WTC11 (cell line): Measurements from ENCODE around the gene SERPIND1. TPM values are rescaled to one million over a fixed set of nuclear protein-coding genes. Genes with fewer than 3 reads are reported as not detected.

ENCODE experiments used
- ATAC-seq: fragments of 200-7000 bp; cut with Tn5 transposase; 2 replicates; pipeline ENCODE4 v1.10.0; 2021; ENCODE audit warnings: mild to moderate bottlenecking, moderate library complexity
- CTCF ChIA-PET: fragments of 300-600 bp; sonication (Branson Sonifier 250); formaldehyde crosslinking; loops from one replicate; lab custom pipeline; 2021; ENCODE audit warnings: antibody characterized with exemption; lab: Charles Lee
- POLR2A ChIA-PET: fragments of 350-600 bp; sonication (Branson Sonifier 250); formaldehyde crosslinking; loops from one replicate; lab custom pipeline; 2021; ENCODE audit warnings: antibody characterized with exemption; lab: Charles Lee
- DNase-seq: peaks from one replicate; pipeline ENCODE4 v3.0.0; 2021; ENCODE audit warnings: low spot score
- H3K27ac Mint-ChIP-seq: 2 replicates; pipeline ENCODE4 v1.8.0; 2021; ENCODE audit warnings: mixed read lengths
- H3K27me3 Mint-ChIP-seq: 2 replicates; pipeline ENCODE4 v1.8.0; 2021; ENCODE audit warnings: low read depth, mild to moderate bottlenecking, moderate library complexity, mixed read lengths
- H3K36me3 Mint-ChIP-seq: 2 replicates; pipeline ENCODE4 v1.8.0; 2021; ENCODE audit warnings: mixed read lengths
- H3K4me1 Mint-ChIP-seq: 2 replicates; pipeline ENCODE4 v1.8.0; 2022; ENCODE audit warnings: mixed read lengths
- H3K4me3 Mint-ChIP-seq: 2 replicates; pipeline ENCODE4 v1.8.0; 2021; ENCODE audit warnings: mild to moderate bottlenecking, moderate library complexity, mixed read lengths
- H3K9me3 Mint-ChIP-seq: 2 replicates; pipeline ENCODE4 v1.8.0; 2021; ENCODE audit warnings: mixed read lengths
- AR ChIP-seq: fragments of 250-450 bp; sonication (Bioruptor Pico); IDR thresholded peaks from 2 replicates; pipeline ENCODE4 v1.9.0; 2021; ENCODE audit warnings: mild to moderate bottlenecking
- ELF4 ChIP-seq: sonication (generic); formaldehyde crosslinking; IDR thresholded peaks from 2 replicates; pipeline ENCODE4 v1.8.1; 2022; ENCODE audit warnings: low read depth, mild to moderate bottlenecking, moderate library complexity, missing genetic modification reagents
- EMX1 ChIP-seq: fragments of 250-450 bp; sonication (Bioruptor Pico); IDR thresholded peaks from 2 replicates; pipeline ENCODE4 v1.8.0; 2021; ENCODE audit warnings: mild to moderate bottlenecking
- ETV6 ChIP-seq: sonication (generic); formaldehyde crosslinking; IDR thresholded peaks from 2 replicates; pipeline ENCODE4 v1.8.1; 2022; ENCODE audit warnings: mild to moderate bottlenecking, missing genetic modification reagents
- MXD4 ChIP-seq: fragments of 250-450 bp; sonication (Bioruptor Pico); IDR thresholded peaks from 2 replicates; pipeline ENCODE4 v1.8.0; 2021; ENCODE audit warnings: mild to moderate bottlenecking, moderate library complexity, borderline replicate concordance
- NFE2L1 ChIP-seq: sonication (generic); formaldehyde crosslinking; IDR thresholded peaks from 2 replicates; pipeline ENCODE4 v1.8.1; 2023; ENCODE audit warnings: missing genetic modification reagents
- SP1 ChIP-seq: sonication (generic); formaldehyde crosslinking; conservative IDR thresholded peaks from 2 replicates; pipeline ENCODE4 v1.8.1; 2022; ENCODE audit warnings: missing genetic modification reagents
- TCF7 ChIP-seq: sonication (generic); formaldehyde crosslinking; IDR thresholded peaks from 2 replicates; pipeline ENCODE4 v1.8.0; 2022; ENCODE audit warnings: mild to moderate bottlenecking, low read depth, missing genetic modification reagents, moderate library complexity
- TEAD1 ChIP-seq: sonication (generic); formaldehyde crosslinking; IDR thresholded peaks from 2 replicates; pipeline ENCODE4 v1.8.0; 2022; ENCODE audit warnings: mild to moderate bottlenecking, missing genetic modification reagents
- ZBTB43 ChIP-seq: sonication (generic); formaldehyde crosslinking; IDR thresholded peaks from 2 replicates; pipeline ENCODE4 v1.8.1; 2023; ENCODE audit warnings: mild to moderate bottlenecking, missing genetic modification reagents
- ZNF121 ChIP-seq: sonication (generic); formaldehyde crosslinking; IDR thresholded peaks from 2 replicates; pipeline ENCODE4 v1.8.0; 2023; ENCODE audit warnings: missing genetic modification reagents
- ZNF317 ChIP-seq: sonication (generic); formaldehyde crosslinking; IDR thresholded peaks from 2 replicates; pipeline ENCODE4 v1.8.1; 2023; ENCODE audit warnings: low read depth, mild to moderate bottlenecking, moderate library complexity, missing genetic modification reagents, borderline replicate concordance
- ZNF512 ChIP-seq: sonication (generic); formaldehyde crosslinking; IDR thresholded peaks from 2 replicates; pipeline ENCODE4 v1.8.1; 2022; ENCODE audit warnings: missing genetic modification reagents, borderline replicate concordance
- total RNA-seq: library from RNA; stranded (reverse); gene quantifications from 3 replicates; pipeline ENCODE4 v1.2.3, GENCODE V29; 2021
- TF ChIP-seq, protein P1 (sequence below): fragments of 250-450 bp; sonication (Bioruptor Pico); IDR thresholded peaks from 2 replicates; pipeline ENCODE4 v1.8.0; 2021; ENCODE audit warnings: mild to moderate bottlenecking
- TF ChIP-seq, protein P2 (sequence below): sonication (generic); formaldehyde crosslinking; IDR thresholded peaks from 2 replicates; pipeline ENCODE4 v1.8.0; 2022; ENCODE audit warnings: mild to moderate bottlenecking, missing genetic modification reagents
- TF ChIP-seq, protein P3 (sequence below): sonication (generic); formaldehyde crosslinking; conservative IDR thresholded peaks from 2 replicates; pipeline ENCODE4 v1.8.1; 2023; ENCODE audit warnings: mild to moderate bottlenecking, low read depth, missing genetic modification reagents, moderate library complexity

SERPIND1 gene
- total RNA-seq, 1 experiment from 2014 or later: 0.22 TPM

DNA sequence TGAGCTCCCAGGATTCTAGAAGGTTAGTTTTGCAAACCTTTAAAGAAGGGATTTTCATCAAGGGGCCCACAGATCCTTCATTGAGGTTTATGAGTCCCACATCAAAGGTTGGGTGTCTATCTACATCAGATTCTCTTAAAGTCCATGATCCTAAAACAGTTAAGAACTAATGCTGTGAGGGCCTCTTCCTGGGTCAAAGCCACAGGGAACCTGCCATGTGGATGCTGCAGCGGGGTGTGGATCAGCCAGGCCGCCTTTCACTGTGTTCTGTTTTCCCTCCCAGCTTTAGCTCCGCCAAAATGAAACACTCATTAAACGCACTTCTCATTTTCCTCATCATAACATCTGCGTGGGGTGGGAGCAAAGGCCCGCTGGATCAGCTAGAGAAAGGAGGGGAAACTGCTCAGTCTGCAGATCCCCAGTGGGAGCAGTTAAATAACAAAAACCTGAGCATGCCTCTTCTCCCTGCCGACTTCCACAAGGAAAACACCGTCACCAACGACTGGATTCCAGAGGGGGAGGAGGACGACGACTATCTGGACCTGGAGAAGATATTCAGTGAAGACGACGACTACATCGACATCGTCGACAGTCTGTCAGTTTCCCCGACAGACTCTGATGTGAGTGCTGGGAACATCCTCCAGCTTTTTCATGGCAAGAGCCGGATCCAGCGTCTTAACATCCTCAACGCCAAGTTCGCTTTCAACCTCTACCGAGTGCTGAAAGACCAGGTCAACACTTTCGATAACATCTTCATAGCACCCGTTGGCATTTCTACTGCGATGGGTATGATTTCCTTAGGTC is 5.3 kb downstream of the SERPIND1 start (continued):
- TF ChIP-seq AR (CRISPR knock-in tag): no peak
- no peak for TF ChIP-seq NFE2L1 (CRISPR knock-in tag)
- no peak for TF ChIP-seq ZNF121 (CRISPR knock-in tag)
- TF ChIP-seq EMX1 (CRISPR knock-in tag): no peak
- TF ChIP-seq ZBTB43 (CRISPR knock-in tag): no peak
- no peak for TF ChIP-seq ETV6 (CRISPR knock-in tag)

- ATAC-seq: no peak
- Mint-ChIP-seq H3K36me3 (no peaks in the 10 kb centered on the region), H3K27me3 (no peaks in the 10 kb centered on the region), H3K4me1 (peaks cover 32% of the 10 kb centered on the region), H3K27ac (no peak overlapping the region), H3K4me3 (no peak overlapping the region), H3K9me3 (no peaks in the 10 kb centered on the region)
- DNase-seq: no peak
- POLR2A ChIA-PET: no interaction called here
- no peak for TF ChIP-seq ZNF512 (CRISPR knock-in tag)
- no peak for TF ChIP-seq NFE2L1 (CRISPR knock-in tag)
- TF ChIP-seq, protein P1, sequence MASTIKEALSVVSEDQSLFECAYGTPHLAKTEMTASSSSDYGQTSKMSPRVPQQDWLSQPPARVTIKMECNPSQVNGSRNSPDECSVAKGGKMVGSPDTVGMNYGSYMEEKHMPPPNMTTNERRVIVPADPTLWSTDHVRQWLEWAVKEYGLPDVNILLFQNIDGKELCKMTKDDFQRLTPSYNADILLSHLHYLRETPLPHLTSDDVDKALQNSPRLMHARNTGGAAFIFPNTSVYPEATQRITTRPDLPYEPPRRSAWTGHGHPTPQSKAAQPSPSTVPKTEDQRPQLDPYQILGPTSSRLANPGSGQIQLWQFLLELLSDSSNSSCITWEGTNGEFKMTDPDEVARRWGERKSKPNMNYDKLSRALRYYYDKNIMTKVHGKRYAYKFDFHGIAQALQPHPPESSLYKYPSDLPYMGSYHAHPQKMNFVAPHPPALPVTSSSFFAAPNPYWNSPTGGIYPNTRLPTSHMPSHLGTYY (CRISPR knock-in tag): no peak
- no peak for TF ChIP-seq ZNF317 (CRISPR knock-in tag)
- TF ChIP-seq ELF4 (CRISPR knock-in tag): no peak
- no peak for TF ChIP-seq SP1 (CRISPR knock-in tag)
- TF ChIP-seq TEAD1 (CRISPR knock-in tag): no peak
- no peak for TF ChIP-seq TCF7 (CRISPR knock-in tag)
- TF ChIP-seq MXD4 (CRISPR knock-in tag): no peak
- CTCF ChIA-PET: no interaction called here
Observed at GRCh38 chr22:20779818-20780158, 5.9 kb downstream of the SERPIND1 start.

GRCh38 chr22:20781272-20781990 is 7.5 kb downstream of the SERPIND1 start:
- Mint-ChIP-seq H3K9me3 (no peaks in the 10 kb centered on the region), H3K4me1 (peaks cover 34% of the 10 kb centered on the region), H3K27me3 (no peaks in the 10 kb centered on the region), H3K4me3 (no peak overlapping the region), H3K36me3 (no peaks in the 10 kb centered on the region), H3K27ac (no peak overlapping the region)
- ChIA-PET CTCF (interaction anchor here (1.0 to 4.1 kb wide), 2 partner anchors 23 to 104 kb away, joined by 3 to 34 read pairs; no protein-coding TSS in a partner anchor), POLR2A (no interaction called here)
- DNase-seq: no peak
- ATAC-seq: no peak
- TF ChIP-seq, protein P2, sequence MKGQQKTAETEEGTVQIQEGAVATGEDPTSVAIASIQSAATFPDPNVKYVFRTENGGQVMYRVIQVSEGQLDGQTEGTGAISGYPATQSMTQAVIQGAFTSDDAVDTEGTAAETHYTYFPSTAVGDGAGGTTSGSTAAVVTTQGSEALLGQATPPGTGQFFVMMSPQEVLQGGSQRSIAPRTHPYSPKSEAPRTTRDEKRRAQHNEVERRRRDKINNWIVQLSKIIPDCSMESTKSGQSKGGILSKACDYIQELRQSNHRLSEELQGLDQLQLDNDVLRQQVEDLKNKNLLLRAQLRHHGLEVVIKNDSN (CRISPR knock-in tag): no peak
- TF ChIP-seq, protein P3, sequence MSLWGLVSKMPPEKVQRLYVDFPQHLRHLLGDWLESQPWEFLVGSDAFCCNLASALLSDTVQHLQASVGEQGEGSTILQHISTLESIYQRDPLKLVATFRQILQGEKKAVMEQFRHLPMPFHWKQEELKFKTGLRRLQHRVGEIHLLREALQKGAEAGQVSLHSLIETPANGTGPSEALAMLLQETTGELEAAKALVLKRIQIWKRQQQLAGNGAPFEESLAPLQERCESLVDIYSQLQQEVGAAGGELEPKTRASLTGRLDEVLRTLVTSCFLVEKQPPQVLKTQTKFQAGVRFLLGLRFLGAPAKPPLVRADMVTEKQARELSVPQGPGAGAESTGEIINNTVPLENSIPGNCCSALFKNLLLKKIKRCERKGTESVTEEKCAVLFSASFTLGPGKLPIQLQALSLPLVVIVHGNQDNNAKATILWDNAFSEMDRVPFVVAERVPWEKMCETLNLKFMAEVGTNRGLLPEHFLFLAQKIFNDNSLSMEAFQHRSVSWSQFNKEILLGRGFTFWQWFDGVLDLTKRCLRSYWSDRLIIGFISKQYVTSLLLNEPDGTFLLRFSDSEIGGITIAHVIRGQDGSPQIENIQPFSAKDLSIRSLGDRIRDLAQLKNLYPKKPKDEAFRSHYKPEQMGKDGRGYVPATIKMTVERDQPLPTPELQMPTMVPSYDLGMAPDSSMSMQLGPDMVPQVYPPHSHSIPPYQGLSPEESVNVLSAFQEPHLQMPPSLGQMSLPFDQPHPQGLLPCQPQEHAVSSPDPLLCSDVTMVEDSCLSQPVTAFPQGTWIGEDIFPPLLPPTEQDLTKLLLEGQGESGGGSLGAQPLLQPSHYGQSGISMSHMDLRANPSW: no peak
